ENCODE data around the gene CHFR. TPM values are rescaled to one million over a fixed set of nuclear protein-coding genes. Genes with fewer than 3 reads are reported as not detected.
"Not testable (repeated sequence)": the region's sequence is repeated elsewhere in the genome, so short reads cannot be mapped to it uniquely, and the experiment has no call there.

Gene CHFR
- total RNA-seq, 1 donor from 2014 or later: 108 TPM

GRCh38 chr12:132824053-132824452, 63.4 kb downstream of the CHFR start:
- intact Hi-C loops (cut with micrococcal nuclease): no loop called here
- peaks cover 72% of the 10 kb centered on the region for H3K4me1 Mint-ChIP-seq

DNA sequence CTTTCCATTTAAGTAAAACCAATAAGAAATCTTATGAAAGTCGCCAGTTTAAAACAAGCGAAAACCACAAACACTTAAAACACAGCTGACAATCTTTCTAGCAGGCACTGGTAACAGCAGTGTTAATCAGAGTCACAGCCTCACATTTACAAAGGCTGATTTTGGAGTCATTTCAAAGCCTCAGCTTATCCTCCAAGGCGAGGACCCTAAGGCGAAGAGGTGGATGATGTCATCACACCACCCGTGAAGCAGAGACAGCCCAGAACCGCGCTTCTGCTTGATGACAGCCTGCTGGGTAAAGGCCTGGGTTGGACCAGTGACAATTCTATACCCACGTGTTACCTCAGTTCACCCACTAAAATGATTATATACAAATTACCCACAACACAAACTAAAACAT, 68.8 kb downstream of the CHFR start:
- no peaks in the 10 kb centered on the region for H3K9me3 Mint-ChIP-seq
- TF ChIP-seq, protein P1, sequence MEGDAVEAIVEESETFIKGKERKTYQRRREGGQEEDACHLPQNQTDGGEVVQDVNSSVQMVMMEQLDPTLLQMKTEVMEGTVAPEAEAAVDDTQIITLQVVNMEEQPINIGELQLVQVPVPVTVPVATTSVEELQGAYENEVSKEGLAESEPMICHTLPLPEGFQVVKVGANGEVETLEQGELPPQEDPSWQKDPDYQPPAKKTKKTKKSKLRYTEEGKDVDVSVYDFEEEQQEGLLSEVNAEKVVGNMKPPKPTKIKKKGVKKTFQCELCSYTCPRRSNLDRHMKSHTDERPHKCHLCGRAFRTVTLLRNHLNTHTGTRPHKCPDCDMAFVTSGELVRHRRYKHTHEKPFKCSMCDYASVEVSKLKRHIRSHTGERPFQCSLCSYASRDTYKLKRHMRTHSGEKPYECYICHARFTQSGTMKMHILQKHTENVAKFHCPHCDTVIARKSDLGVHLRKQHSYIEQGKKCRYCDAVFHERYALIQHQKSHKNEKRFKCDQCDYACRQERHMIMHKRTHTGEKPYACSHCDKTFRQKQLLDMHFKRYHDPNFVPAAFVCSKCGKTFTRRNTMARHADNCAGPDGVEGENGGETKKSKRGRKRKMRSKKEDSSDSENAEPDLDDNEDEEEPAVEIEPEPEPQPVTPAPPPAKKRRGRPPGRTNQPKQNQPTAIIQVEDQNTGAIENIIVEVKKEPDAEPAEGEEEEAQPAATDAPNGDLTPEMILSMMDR (IDR thresholded peaks at IDR 0.05): no peak
- H3K4me1 Mint-ChIP-seq: peaks cover 38% of the 10 kb centered on the region
- H3K27me3 Mint-ChIP-seq: no peaks in the 10 kb centered on the region
- peak overlapping the region; percentile 92 for H3K27ac Mint-ChIP-seq
- intact Hi-C loops (cut with micrococcal nuclease): no loop called here
- DNase-seq: no peak
- POLR2A ChIA-PET: interaction anchor here (1.7 to 1.9 kb wide), 2 partner anchors 48 to 56 kb away, joined by 7 to 15 read pairs; no protein-coding TSS in a partner anchor
- peaks cover 58% of the 10 kb centered on the region for H3K36me3 Mint-ChIP-seq (ENCODE audit: low read depth)
- H3K4me3 Mint-ChIP-seq: no peak overlapping the region
- CTCF ChIA-PET: no interaction called here
- ATAC-seq (ENCODE audit: low read depth): no peak

More at GRCh38 chr12:132824053-132824452, 63.4 kb downstream of the CHFR start:
- DNase-seq (no peak), ATAC-seq (ENCODE audit: low read depth) (no peak)
- Mint-ChIP-seq H3K4me3 (no peak overlapping the region), H3K36me3 (ENCODE audit: low read depth) (peaks cover 60% of the 10 kb centered on the region), H3K27me3 (no peaks in the 10 kb centered on the region), H3K9me3 (no peaks in the 10 kb centered on the region), H3K27ac (peak overlapping the region; percentile 37)
- ChIA-PET POLR2A (no interaction called here), CTCF (no interaction called here)
- TF ChIP-seq, protein P1 (IDR thresholded peaks at IDR 0.05): no peak

GRCh38 chr12:132814232-132814631, 73.2 kb downstream of the CHFR start:
- DNase-seq: no peak
- TF ChIP-seq, protein P1 (IDR thresholded peaks at IDR 0.05): no peak
- Mint-ChIP-seq H3K4me3 (no peak overlapping the region), H3K36me3 (ENCODE audit: low read depth) (peaks cover 69% of the 10 kb centered on the region), H3K9me3 (no peaks in the 10 kb centered on the region), H3K27ac (no peak overlapping the region), H3K4me1 (peaks cover 19% of the 10 kb centered on the region), H3K27me3 (no peaks in the 10 kb centered on the region)
- CTCF ChIA-PET: no interaction called here
- POLR2A ChIA-PET: interaction anchor here (1.5 kb wide), 1 partner anchor 8 kb away, joined by 3 read pairs; no protein-coding TSS in a partner anchor
- intact Hi-C loops (cut with micrococcal nuclease): no loop called here
- no peak for ATAC-seq (ENCODE audit: low read depth)

DNA sequence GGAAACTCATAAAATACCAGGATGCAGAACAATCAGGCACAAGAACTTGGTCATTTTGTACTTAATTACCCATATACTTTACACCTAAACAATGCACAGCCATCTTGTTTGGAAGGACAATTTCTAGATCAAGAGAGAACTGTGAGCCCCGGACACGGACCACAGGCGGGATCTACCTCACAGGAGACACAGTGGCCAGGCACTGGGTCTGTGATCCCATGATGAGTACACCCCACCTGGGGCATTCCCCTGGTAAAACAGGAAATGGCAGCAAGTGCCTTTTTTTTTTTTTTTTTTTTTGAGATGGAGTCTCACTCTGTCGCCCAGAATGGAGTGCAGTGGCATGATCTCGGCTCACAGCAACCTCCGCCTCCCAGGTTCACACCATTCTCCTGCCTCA, 74.0 kb downstream of the CHFR start:
- CTCF ChIA-PET: no interaction called here
- intact Hi-C loops (cut with micrococcal nuclease): no loop called here
- Mint-ChIP-seq H3K4me1 (peaks cover 12% of the 10 kb centered on the region), H3K27ac (peak overlapping the region; percentile 56), H3K9me3 (no peaks in the 10 kb centered on the region), H3K27me3 (no peaks in the 10 kb centered on the region), H3K4me3 (no peak overlapping the region), H3K36me3 (ENCODE audit: low read depth) (peaks cover 72% of the 10 kb centered on the region)
- POLR2A ChIA-PET: interaction anchor here (1.5 kb wide), 1 partner anchor 9 kb away, joined by 3 read pairs; no protein-coding TSS in a partner anchor
- ATAC-seq (ENCODE audit: low read depth): peak; percentile 76
- TF ChIP-seq, protein P1 (IDR thresholded peaks at IDR 0.05): no peak
- no peak for DNase-seq

GRCh38 chr12:132812631-132813305, 74.6 kb downstream of the CHFR start:
- POLR2A ChIA-PET: interaction anchor here (1.5 kb wide), 1 partner anchor 9 kb away, joined by 3 read pairs; no protein-coding TSS in a partner anchor
- H3K27ac Mint-ChIP-seq: peak overlapping the region; percentile 56
- ATAC-seq (ENCODE audit: low read depth) (no peak), DNase-seq (no peak)
- H3K4me3 Mint-ChIP-seq: no peak overlapping the region
- intact Hi-C loops (cut with micrococcal nuclease): no loop called here
- peaks cover 73% of the 10 kb centered on the region for H3K36me3 Mint-ChIP-seq (ENCODE audit: low read depth)
- peaks cover 6% of the 10 kb centered on the region for H3K4me1 Mint-ChIP-seq
- H3K9me3 Mint-ChIP-seq: no peaks in the 10 kb centered on the region
- TF ChIP-seq, protein P1 (IDR thresholded peaks at IDR 0.05): no peak
- H3K27me3 Mint-ChIP-seq: no peaks in the 10 kb centered on the region
- CTCF ChIA-PET: no interaction called here

DNA sequence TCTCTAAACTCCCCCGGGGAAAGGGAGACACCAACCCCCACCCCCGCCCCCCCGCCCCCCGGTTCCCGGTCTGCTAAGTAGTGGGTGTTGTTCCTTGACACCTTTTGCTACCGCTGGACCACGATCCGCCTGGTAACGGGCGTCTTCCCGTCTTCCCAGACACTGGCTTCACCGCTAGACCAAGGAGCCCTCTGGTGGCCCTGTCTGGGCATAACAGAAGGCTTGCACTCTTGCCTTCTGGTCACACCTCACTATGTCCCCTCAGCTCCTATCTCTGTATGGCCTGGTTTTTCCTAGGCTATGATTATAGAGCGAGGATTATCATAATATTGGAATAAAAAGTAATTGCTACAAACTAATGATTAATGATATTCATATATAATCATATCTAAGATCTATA, 78.0 kb downstream of the CHFR start:
- H3K27ac Mint-ChIP-seq; POLR2A ChIA-PET; ATAC-seq (ENCODE audit: low read depth); H3K4me1 Mint-ChIP-seq; H3K9me3 Mint-ChIP-seq; H3K4me3 Mint-ChIP-seq; H3K27me3 Mint-ChIP-seq: not testable (repeated sequence)
- intact Hi-C loops (cut with micrococcal nuclease): loop anchor here (1.0 kb wide), 2 partner anchors 37 to 122 kb away; partner anchors contain the start of genes POLE and PXMP2
- DNase-seq: peak; percentile 25
- peaks cover 76% of the 10 kb centered on the region for H3K36me3 Mint-ChIP-seq (ENCODE audit: low read depth)
- CTCF ChIA-PET: interaction anchor here (1.1 kb wide), 1 partner anchor 13 kb away, joined by 3 read pairs; no protein-coding TSS in a partner anchor
